Measurements from ENCODE around the gene IKBIP. TPM values are rescaled to one million over a fixed set of nuclear protein-coding genes. Genes with fewer than 3 reads are reported as not detected.

The IKBIP gene
- total and polyA plus RNA-seq, 7 donors, result 2.1 to 6.0 (median 3.6) TPM

GRCh38 chr12:98582093-98582492, 62.5 kb downstream of the IKBIP start:
- intact Hi-C loops (cut with DNase I), result no loop called here
- DNase-seq (no peak), ATAC-seq (no peak)
- Histone ChIP-seq H3K27me3 (ENCODE audit: insufficient read depth in 3 of 3, low read length in 2 of 3) (no peaks in the 10 kb centered on the region), H3K27ac (no peak overlapping the region), H3K36me3 (ENCODE audit: insufficient read depth in 1 of 2, low read depth in 1 of 2) (no peaks in the 10 kb centered on the region), H3K4me3 (no peak overlapping the region), H3K9me3 (no peaks in the 10 kb centered on the region), H3K4me1 (no peaks in the 10 kb centered on the region)
- TF ChIP-seq CTCF (IDR thresholded peaks at IDR 0.05), result no peak
- WGBS, 3 donors, result 81 to 87% (median 84%) methylated on average over 6 of the region's 6 CpGs

DNA sequence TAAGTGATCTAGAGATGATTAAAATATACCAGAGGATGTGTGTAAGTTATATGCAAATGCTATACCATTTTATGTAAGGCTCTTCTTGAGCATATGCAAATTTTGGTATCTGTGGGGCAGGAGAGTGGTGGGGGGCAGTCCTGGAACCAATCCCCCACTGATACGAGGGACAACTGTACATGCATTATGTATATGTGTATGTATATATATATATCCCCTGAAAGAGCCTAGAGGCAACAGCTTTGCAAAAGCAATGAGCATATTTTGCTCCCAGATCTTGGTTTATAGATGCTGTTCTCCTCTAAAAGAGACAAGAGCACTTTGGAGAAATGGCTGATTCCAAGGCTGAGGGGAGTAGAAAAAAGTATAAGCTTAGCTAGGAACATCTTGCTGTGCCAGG, 63.5 kb downstream of the IKBIP start:
- ATAC-seq (no peak), DNase-seq (no peak)
- Histone ChIP-seq H3K9me3 (no peaks in the 10 kb centered on the region), H3K27ac (no peak overlapping the region), H3K4me1 (no peaks in the 10 kb centered on the region), H3K27me3 (ENCODE audit: insufficient read depth in 3 of 3, low read length in 2 of 3) (no peaks in the 10 kb centered on the region), H3K4me3 (no peak overlapping the region), H3K36me3 (ENCODE audit: insufficient read depth in 1 of 2, low read depth in 1 of 2) (no peaks in the 10 kb centered on the region)
- WGBS, 3 donors, result 86 to 91% (median 88%) methylated on average over 1 of the region's 1 CpG
- intact Hi-C loops (cut with DNase I), result no loop called here
- TF ChIP-seq CTCF (IDR thresholded peaks at IDR 0.05), result no peak

DNA sequence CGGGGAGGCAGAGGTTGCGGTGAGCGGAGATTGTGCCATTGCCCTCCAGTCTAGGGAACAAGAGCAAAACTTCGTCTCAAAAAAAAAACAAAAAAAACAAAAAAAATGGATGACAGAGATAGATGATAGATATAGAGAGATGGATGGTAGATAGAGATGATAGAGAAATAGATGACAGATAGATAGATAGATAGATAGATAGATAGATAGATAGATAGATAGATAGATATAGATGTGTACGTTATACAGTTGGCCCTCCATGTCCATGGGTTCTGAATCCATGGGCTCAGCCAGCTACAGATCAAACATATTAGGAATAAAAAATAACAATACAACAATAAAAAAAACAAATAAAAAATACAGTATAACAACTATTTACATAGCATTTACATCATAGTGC, 63.9 kb downstream of the IKBIP start:
- no peak overlapping the region for H3K4me3 ChIP-seq
- DNase-seq, result no peak
- no peaks in the 10 kb centered on the region for H3K27me3 ChIP-seq (ENCODE audit: insufficient read depth in 3 of 3, low read length in 2 of 3)
- H3K9me3 ChIP-seq, result no peaks in the 10 kb centered on the region
- H3K36me3 ChIP-seq (ENCODE audit: insufficient read depth in 1 of 2, low read depth in 1 of 2), result no peaks in the 10 kb centered on the region
- H3K4me1 ChIP-seq, result no peaks in the 10 kb centered on the region
- ATAC-seq, result no peak
- H3K27ac ChIP-seq, result no peak overlapping the region
- 93 to 97% (median 95%) methylated on average over 5 of the region's 5 CpGs for WGBS, 3 donors
- TF ChIP-seq CTCF (IDR thresholded peaks at IDR 0.05), result no peak
- intact Hi-C loops (cut with DNase I), result no loop called here

GRCh38 chr12:98579835-98580234, 64.8 kb downstream of the IKBIP start:
- H3K4me1 ChIP-seq, result no peaks in the 10 kb centered on the region
- no peak for TF ChIP-seq CTCF (IDR thresholded peaks at IDR 0.05)
- ATAC-seq, result no peak
- intact Hi-C loops (cut with DNase I), result no loop called here
- 92 to 96% (median 95%) methylated on average over 3 of the region's 3 CpGs for WGBS, 3 donors
- DNase-seq, result no peak
- no peaks in the 10 kb centered on the region for H3K9me3 ChIP-seq
- H3K36me3 ChIP-seq (ENCODE audit: insufficient read depth in 1 of 2, low read depth in 1 of 2), result no peaks in the 10 kb centered on the region
- no peak overlapping the region for H3K27ac ChIP-seq
- no peaks in the 10 kb centered on the region for H3K27me3 ChIP-seq (ENCODE audit: insufficient read depth in 3 of 3, low read length in 2 of 3)
- no peak overlapping the region for H3K4me3 ChIP-seq

GRCh38 chr12:98579347-98579746, 65.2 kb downstream of the IKBIP start:
- ATAC-seq, result no peak
- Histone ChIP-seq H3K27ac (no peak overlapping the region), H3K4me3 (no peak overlapping the region), H3K36me3 (ENCODE audit: insufficient read depth in 1 of 2, low read depth in 1 of 2) (no peaks in the 10 kb centered on the region), H3K9me3 (no peaks in the 10 kb centered on the region), H3K27me3 (ENCODE audit: insufficient read depth in 3 of 3, low read length in 2 of 3) (no peaks in the 10 kb centered on the region), H3K4me1 (no peaks in the 10 kb centered on the region)
- intact Hi-C loops (cut with DNase I), result no loop called here
- no peak for TF ChIP-seq CTCF (IDR thresholded peaks at IDR 0.05)
- WGBS, 3 donors, result 74 to 82% (median 81%) methylated on average over 5 of the region's 5 CpGs
- no peak for DNase-seq

Measured in psoas muscle (tissue), 8 donors.